HG03439 (cell line): Measurements from ENCODE around the gene KLF6.

Source experiments
- ATAC-seq: cut with Tn5 transposase; IDR thresholded peaks from one replicate; pipeline ENCODE4 v1.9.1; 2021; ENCODE audit warnings: mild to moderate bottlenecking, moderate library complexity; ENCODE audit not compliant: unreplicated experiment

KLF6 gene

GRCh38 chr10:3789621-3790020, 4.6 kb upstream of the KLF6 start:
- ATAC-seq = no peak

- ATAC-seq = no peak
These were observed 2.8 kb upstream of the KLF6 start for GRCh38 chr10:3787816-3788215.

- no peak for ATAC-seq
These were observed 2.0 kb upstream of the KLF6 start for GRCh38 chr10:3787016-3787400.

GRCh38 chr10:3786295-3787015, 1.4 kb upstream of the KLF6 start:
- no peak for ATAC-seq

- ATAC-seq = peak; percentile 4
These were observed 852 bp upstream of the KLF6 start for GRCh38 chr10:3785851-3786271.

GRCh38 chr10:3785251-3785850, 342 bp upstream of the KLF6 start:
- peak; percentile 76 for ATAC-seq

GRCh38 chr10:3783682-3784432, 1.2 kb downstream of the KLF6 start:
- ATAC-seq = no peak

DNA sequence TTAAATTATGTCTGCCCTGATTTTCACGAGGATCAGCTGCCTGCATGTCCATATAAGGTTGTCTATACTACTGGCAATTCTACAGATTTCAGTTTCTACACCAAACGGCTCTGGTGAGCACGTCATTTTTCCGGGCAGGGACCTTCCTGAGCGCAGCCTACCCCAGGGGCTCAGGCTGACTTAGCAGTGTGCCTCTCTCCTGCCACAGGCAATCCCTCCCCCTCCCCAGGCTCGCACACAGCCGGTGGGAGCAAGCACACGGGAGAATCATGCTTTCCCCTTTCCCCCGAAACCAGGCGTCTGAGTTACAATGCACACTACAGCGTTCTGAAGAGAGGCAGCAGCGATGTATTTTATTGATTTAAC, 1.7 kb downstream of the KLF6 start:
- peak; percentile 20 for ATAC-seq

DNA sequence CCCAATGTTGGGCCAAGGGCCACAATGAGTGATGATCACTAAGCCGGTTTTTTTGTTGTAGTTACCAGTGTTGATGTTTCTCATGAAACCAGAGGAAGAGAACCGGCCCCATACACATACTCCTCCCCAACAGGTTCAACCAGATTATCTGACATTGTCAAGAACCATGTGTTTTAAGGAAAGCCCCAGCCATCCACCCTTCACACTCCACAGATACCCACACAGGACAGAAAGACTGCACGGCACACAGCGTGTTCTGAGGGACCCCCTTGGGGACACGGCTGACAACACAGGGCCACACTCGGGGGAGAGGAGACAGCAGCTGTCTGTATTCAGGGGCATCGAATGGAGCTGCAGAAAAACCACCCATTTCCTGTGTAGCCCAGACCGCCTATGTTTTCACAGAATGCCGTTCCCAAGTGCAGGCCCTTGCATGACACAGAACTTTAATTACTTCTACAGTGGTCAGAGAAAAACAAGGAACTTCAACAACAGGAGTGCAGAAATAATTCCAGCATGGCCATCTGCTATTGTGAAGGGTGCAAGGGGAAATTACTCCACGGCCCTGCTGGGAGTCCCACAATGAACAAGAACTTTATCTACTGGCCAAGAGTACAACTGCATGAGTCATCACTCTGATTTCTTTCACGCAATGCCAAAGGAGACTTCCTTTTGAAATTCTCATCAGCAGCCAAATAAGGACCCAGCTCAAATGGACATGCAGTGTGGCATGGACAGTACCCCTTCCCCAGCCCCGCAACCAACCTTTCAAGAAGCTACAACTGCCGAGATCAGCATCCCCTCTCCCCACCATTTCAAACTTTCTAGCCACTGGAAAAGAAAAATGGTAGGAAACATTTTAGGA, 2.3 kb downstream of the KLF6 start:
- no peak for ATAC-seq

- no peak for ATAC-seq
These were observed 2.9 kb downstream of the KLF6 start for GRCh38 chr10:3782146-3782450.

GRCh38 chr10:3781468-3782145, 3.4 kb downstream of the KLF6 start:
- ATAC-seq = no peak

- no peak for ATAC-seq
These were observed 4.1 kb downstream of the KLF6 start for GRCh38 chr10:3780771-3781467.

GRCh38 chr10:3780021-3780770, 4.8 kb downstream of the KLF6 start:
- ATAC-seq = no peak

DNA sequence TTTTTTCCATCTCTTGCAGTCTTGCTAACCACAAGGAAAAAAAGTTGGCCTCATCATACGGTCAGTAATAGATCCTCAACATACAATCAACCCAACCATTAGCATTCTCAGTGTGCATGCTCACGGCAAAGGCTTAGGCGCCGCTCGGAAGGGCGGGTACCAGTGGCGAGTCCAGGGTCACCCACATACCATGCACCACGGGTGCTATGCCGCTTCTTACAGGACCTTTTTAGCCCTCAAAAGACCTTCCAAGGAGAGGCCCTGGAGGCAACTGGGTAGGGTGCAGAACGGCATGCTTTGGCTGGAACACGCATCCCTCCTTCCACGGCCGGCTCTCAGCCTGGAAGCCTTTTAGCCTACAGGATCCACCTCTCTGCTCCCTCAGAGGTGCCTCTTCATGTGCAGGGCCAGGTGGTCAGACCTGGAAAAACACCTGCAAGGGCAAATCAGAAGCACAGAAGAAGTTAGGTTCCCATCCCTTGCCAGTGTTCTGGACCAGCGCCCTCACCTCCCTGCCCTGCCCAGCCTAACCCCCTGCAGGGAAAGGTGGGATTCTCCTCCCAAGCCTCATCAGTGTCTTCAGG, 5.8 kb downstream of the KLF6 start:
- ATAC-seq = no peak

- ATAC-seq = no peak
These were observed 6.3 kb downstream of the KLF6 start for GRCh38 chr10:3778692-3779157.

- ATAC-seq = no peak
These were observed 6.9 kb downstream of the KLF6 start for GRCh38 chr10:3777981-3778691.

GRCh38 chr10:3776796-3777571, 8.0 kb downstream of the KLF6 start:
- no peak for ATAC-seq
